HEK293 (cell line): ENCODE data around the gene KRTAP5-4.

Experiments used
- BCL11A ChIP-seq: fragments of 450-650 bp; formaldehyde crosslinking; IDR thresholded peaks from 2 replicates; pipeline ENCODE4 v1.5.1; 2016; ENCODE audit warnings: low read depth, missing biosample characterization, missing genetic modification characterization
- YY1 ChIP-seq: fragments of 450-650 bp; formaldehyde crosslinking; IDR thresholded peaks from 2 replicates; pipeline ENCODE4 v1.5.1; 2018; ENCODE audit warnings: missing biosample characterization, missing genetic modification characterization
- ZBTB11 ChIP-seq: fragments of 450-650 bp; formaldehyde crosslinking; conservative IDR thresholded peaks from 2 replicates; pipeline ENCODE4 v1.5.1; 2016; ENCODE audit warnings: low read depth, missing biosample characterization, missing genetic modification characterization
- ZBTB6 ChIP-seq: fragments of 450-650 bp; formaldehyde crosslinking; IDR thresholded peaks from 2 replicates; pipeline ENCODE4 v1.5.1; 2017; ENCODE audit warnings: missing biosample characterization, missing genetic modification characterization
- ZBTB7A ChIP-seq: fragments of 450-650 bp; formaldehyde crosslinking; IDR thresholded peaks from 2 replicates; pipeline ENCODE4 v1.5.1; 2016; ENCODE audit warnings: low read depth, missing biosample characterization, missing genetic modification characterization
- ZNF175 ChIP-seq: fragments of 450-650 bp; formaldehyde crosslinking; IDR thresholded peaks from 2 replicates; pipeline ENCODE4 v1.5.1; 2016; ENCODE audit warnings: missing biosample characterization, missing genetic modification characterization
- ZNF501 ChIP-seq: fragments of 450-650 bp; formaldehyde crosslinking; IDR thresholded peaks from 2 replicates; pipeline ENCODE4 v1.5.1; 2016; ENCODE audit warnings: missing biosample characterization, missing genetic modification characterization
- ZNF514 ChIP-seq: fragments of 450-650 bp; formaldehyde crosslinking; IDR thresholded peaks from 2 replicates; pipeline ENCODE4 v1.5.1; 2016; ENCODE audit warnings: missing biosample characterization, missing genetic modification characterization
- ZNF747 ChIP-seq: fragments of 450-650 bp; formaldehyde crosslinking; IDR thresholded peaks from 2 replicates; pipeline ENCODE4 v1.5.1; 2016; ENCODE audit warnings: missing biosample characterization, missing genetic modification characterization
- TF ChIP-seq, protein P1 (sequence below): fragments of 450-650 bp; formaldehyde crosslinking; IDR thresholded peaks from 2 replicates; pipeline ENCODE4 v1.5.1; 2016; ENCODE audit warnings: missing biosample characterization, missing genetic modification characterization
- TF ChIP-seq, protein P2 (sequence below): fragments of 450-650 bp; formaldehyde crosslinking; IDR thresholded peaks from 2 replicates; pipeline ENCODE4 v1.5.1; 2016; ENCODE audit warnings: missing biosample characterization, missing genetic modification characterization

- TF ChIP-seq, protein P1, sequence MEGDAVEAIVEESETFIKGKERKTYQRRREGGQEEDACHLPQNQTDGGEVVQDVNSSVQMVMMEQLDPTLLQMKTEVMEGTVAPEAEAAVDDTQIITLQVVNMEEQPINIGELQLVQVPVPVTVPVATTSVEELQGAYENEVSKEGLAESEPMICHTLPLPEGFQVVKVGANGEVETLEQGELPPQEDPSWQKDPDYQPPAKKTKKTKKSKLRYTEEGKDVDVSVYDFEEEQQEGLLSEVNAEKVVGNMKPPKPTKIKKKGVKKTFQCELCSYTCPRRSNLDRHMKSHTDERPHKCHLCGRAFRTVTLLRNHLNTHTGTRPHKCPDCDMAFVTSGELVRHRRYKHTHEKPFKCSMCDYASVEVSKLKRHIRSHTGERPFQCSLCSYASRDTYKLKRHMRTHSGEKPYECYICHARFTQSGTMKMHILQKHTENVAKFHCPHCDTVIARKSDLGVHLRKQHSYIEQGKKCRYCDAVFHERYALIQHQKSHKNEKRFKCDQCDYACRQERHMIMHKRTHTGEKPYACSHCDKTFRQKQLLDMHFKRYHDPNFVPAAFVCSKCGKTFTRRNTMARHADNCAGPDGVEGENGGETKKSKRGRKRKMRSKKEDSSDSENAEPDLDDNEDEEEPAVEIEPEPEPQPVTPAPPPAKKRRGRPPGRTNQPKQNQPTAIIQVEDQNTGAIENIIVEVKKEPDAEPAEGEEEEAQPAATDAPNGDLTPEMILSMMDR (tag by site-specific recombination): no peak
- TF ChIP-seq ZNF175 (no peak), ZNF501 (tag by site-specific recombination) (no peak), YY1 (tag by site-specific recombination) (no peak), ZBTB6 (tag by site-specific recombination) (no peak), ZNF514 (tag by site-specific recombination) (no peak), ZBTB11 (tag by site-specific recombination) (no peak), ZBTB7A (tag by site-specific recombination) (no peak), ZNF747 (tag by site-specific recombination) (no peak), BCL11A (tag by site-specific recombination) (no peak)
- TF ChIP-seq, protein P2, sequence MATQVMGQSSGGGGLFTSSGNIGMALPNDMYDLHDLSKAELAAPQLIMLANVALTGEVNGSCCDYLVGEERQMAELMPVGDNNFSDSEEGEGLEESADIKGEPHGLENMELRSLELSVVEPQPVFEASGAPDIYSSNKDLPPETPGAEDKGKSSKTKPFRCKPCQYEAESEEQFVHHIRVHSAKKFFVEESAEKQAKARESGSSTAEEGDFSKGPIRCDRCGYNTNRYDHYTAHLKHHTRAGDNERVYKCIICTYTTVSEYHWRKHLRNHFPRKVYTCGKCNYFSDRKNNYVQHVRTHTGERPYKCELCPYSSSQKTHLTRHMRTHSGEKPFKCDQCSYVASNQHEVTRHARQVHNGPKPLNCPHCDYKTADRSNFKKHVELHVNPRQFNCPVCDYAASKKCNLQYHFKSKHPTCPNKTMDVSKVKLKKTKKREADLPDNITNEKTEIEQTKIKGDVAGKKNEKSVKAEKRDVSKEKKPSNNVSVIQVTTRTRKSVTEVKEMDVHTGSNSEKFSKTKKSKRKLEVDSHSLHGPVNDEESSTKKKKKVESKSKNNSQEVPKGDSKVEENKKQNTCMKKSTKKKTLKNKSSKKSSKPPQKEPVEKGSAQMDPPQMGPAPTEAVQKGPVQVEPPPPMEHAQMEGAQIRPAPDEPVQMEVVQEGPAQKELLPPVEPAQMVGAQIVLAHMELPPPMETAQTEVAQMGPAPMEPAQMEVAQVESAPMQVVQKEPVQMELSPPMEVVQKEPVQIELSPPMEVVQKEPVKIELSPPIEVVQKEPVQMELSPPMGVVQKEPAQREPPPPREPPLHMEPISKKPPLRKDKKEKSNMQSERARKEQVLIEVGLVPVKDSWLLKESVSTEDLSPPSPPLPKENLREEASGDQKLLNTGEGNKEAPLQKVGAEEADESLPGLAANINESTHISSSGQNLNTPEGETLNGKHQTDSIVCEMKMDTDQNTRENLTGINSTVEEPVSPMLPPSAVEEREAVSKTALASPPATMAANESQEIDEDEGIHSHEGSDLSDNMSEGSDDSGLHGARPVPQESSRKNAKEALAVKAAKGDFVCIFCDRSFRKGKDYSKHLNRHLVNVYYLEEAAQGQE (tag by site-specific recombination): no peak
Measured at GRCh38 chr11:1623716-1624115, 1.8 kb upstream of the KRTAP5-4 start.
